ENCODE measurements around the gene BEAN1.
A peak's percentile ranks its signal among the peaks of the same experiment; 100 is the strongest.
"Not testable (repeated sequence)": the region's sequence is repeated elsewhere in the genome, so short reads cannot be mapped to it uniquely, and the experiment has no call there.

BEAN1 gene

DNA sequence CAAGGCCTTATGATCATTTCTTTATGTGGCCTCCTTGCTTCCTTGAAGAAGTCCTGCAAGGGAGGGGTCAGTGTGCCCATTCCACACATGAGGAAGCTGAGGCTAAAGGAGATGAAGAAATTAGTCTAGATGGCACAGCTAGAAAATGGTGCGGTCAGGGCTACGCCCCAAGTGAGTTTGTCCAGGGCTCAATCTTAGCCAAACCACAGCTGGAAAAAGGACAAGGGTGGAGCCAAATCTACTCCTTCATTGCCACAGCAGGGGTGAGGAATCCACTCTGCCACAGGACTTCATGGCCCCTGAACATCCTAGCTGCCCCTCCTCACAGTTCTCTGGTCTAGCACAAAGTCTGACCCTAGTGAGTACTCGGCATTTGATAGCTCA, 16.2 kb downstream of the BEAN1 start:
- no peaks in the 10 kb centered on the region for H3K27me3 ChIP-seq
- no peak for DNase-seq
- no peaks in the 10 kb centered on the region for H3K4me1 ChIP-seq
- TF ChIP-seq, protein P1, sequence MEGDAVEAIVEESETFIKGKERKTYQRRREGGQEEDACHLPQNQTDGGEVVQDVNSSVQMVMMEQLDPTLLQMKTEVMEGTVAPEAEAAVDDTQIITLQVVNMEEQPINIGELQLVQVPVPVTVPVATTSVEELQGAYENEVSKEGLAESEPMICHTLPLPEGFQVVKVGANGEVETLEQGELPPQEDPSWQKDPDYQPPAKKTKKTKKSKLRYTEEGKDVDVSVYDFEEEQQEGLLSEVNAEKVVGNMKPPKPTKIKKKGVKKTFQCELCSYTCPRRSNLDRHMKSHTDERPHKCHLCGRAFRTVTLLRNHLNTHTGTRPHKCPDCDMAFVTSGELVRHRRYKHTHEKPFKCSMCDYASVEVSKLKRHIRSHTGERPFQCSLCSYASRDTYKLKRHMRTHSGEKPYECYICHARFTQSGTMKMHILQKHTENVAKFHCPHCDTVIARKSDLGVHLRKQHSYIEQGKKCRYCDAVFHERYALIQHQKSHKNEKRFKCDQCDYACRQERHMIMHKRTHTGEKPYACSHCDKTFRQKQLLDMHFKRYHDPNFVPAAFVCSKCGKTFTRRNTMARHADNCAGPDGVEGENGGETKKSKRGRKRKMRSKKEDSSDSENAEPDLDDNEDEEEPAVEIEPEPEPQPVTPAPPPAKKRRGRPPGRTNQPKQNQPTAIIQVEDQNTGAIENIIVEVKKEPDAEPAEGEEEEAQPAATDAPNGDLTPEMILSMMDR (IDR thresholded peaks at IDR 0.05; ENCODE audit: low read depth, low read length): no peak
- H3K36me3 ChIP-seq: no peaks in the 10 kb centered on the region
- no peak overlapping the region for H3K4me3 ChIP-seq (ENCODE audit: low read depth, low read length)
- no peaks in the 10 kb centered on the region for H3K9me3 ChIP-seq

DNA sequence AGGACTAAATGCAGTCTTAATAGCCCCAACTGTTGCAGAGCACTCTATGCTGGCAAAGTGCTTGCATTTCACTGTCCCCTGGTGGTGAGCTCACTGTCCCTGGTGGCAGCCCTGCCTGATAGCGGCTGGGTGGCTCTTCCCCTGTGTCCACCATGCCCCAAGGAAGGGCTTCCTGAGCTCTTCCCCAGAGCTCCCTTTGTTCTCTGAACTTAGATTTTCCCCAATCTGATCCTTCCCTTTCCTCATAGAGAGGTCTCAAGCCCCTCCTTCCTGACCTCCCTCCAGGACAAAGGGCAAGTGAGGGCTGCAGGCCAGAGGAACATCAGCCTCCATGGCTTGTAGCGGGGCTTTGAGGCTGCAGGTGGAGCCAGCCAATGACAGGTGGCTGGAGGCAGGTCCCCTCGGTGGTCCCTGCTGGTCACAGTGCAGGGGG, 17.0 kb downstream of the BEAN1 start:
- Histone ChIP-seq H3K9me3 (no peaks in the 10 kb centered on the region), H3K4me3 (ENCODE audit: low read depth, low read length) (no peak overlapping the region), H3K4me1 (no peaks in the 10 kb centered on the region), H3K36me3 (no peaks in the 10 kb centered on the region), H3K27me3 (no peaks in the 10 kb centered on the region)
- no peak for DNase-seq
- TF ChIP-seq, protein P1 (IDR thresholded peaks at IDR 0.05; ENCODE audit: low read depth, low read length): peak; percentile 26; the same call in 1 of the 2 replicates

DNA sequence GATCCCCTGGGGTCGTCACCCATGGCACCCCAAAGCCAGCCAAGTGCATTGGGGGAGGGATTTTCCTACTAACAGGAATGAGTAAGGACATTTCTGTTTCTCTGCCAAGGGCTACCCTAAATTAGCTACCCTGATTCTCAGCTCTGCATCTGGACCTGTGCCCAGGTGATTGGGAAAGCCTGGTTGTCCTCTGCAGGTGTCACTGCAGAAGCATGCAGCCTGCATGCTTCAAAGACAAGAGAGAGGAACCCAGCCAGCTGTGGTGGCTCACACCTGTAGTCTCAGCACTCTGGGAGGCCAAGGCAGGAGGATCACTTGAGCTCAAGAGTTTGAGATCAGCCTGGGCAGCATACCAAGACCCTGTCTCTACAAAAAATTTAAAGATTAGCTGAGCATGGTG, 19.6 kb downstream of the BEAN1 start:
- H3K9me3 ChIP-seq: no peaks in the 10 kb centered on the region
- no peak overlapping the region for H3K4me3 ChIP-seq (ENCODE audit: low read depth, low read length)
- H3K36me3 ChIP-seq: no peaks in the 10 kb centered on the region
- no peak for DNase-seq
- TF ChIP-seq, protein P1 (IDR thresholded peaks at IDR 0.05; ENCODE audit: low read depth, low read length): no peak
- H3K27me3 ChIP-seq: no peaks in the 10 kb centered on the region
- no peaks in the 10 kb centered on the region for H3K4me1 ChIP-seq

DNA sequence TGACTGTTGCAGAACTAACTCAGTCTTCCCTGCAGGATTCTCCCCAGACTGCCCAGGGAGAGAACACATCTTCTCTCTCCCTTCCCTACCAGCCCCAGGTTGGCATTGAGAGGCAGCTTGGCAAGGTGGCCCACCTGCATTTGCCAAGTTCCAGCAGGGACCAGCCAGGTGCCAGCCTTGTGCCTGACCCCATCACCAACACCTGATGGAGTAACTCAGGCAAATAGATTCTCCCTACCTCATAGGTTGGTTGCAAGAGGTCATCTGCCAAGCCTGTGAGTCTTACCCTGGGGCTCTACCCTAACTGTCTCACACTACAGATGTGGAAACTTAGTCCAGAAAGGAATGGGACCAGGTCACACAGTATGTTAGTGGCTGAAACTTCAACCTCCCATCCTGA, 20.4 kb downstream of the BEAN1 start:
- TF ChIP-seq, protein P1 (IDR thresholded peaks at IDR 0.05; ENCODE audit: low read depth, low read length): no peak

DNA sequence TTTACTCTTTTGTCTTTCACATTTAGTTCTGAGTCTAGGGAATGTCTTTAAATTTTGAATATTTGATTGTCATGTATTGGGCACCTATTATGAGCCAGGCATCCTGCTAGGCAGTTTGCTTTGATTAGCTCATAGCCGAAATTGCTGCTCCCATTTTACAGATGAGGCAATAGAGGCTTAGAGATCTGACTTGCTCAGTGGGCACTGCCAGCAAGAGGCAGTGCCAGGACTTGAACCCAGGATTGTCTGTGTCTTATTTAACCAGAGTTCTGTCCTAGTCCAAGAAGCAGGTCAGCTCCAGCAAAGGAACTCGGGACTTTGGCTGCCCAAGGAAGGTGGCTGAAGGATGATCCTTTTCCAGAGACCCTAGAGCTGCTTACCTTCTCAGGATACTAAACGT, 24.5 kb downstream of the BEAN1 start:
- no peak overlapping the region for H3K4me3 ChIP-seq (ENCODE audit: low read depth, low read length)
- no peak for DNase-seq
- H3K9me3 ChIP-seq: no peaks in the 10 kb centered on the region
- TF ChIP-seq, protein P1 (IDR thresholded peaks at IDR 0.05; ENCODE audit: low read depth, low read length): no peak
- H3K4me1 ChIP-seq: no peaks in the 10 kb centered on the region
- no peaks in the 10 kb centered on the region for H3K27me3 ChIP-seq
- H3K36me3 ChIP-seq: no peaks in the 10 kb centered on the region

More for the DNA sequence above, 20.4 kb downstream of the BEAN1 start:
- DNase-seq: no peak
- H3K4me3 ChIP-seq (ENCODE audit: low read depth, low read length): no peak overlapping the region
- H3K27me3 ChIP-seq: no peaks in the 10 kb centered on the region
- no peaks in the 10 kb centered on the region for H3K4me1 ChIP-seq
- no peaks in the 10 kb centered on the region for H3K9me3 ChIP-seq
- H3K36me3 ChIP-seq: no peaks in the 10 kb centered on the region

DNA sequence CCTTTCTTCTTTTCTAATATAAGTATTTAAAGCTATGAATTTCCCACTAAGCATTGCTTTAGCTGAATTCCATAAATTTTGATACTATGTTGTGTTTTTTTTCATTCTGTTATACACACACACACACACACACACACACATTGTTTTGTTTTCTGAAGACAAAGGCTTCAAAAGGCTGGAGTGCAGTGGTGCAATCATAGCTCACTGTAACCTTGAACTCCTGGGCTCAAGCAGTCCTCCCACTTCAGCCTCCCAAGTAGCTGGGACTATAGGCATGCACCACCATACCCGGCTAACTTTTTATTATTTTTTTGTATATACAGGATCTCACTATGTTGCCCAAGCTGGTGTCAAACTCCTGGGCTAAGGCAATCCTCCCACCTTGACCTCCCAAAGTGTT, 26.1 kb downstream of the BEAN1 start:
- not testable (repeated sequence) for H3K4me1 ChIP-seq; H3K27me3 ChIP-seq; H3K36me3 ChIP-seq; H3K4me3 ChIP-seq (ENCODE audit: low read depth, low read length); H3K9me3 ChIP-seq; DNase-seq

DNA sequence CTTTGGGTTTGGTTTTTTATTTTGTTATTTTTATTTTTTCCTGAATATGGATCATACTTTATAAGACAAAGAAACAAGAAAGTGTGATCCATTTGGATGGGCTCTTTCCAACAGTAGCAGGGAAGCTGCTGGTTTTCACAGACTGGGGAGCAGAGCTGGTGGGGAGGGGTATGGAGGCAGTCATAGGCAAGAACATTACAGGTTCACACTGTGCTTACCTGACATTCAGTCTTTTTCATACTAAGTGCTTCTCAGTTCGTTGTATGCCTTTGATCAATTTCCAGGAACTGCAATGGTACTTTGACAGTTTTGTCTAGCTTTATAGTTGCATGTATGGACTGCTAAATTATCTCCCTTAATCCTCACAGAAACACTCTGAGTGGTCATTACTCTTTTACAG, 27.7 kb downstream of the BEAN1 start:
- Histone ChIP-seq H3K4me1 (no peaks in the 10 kb centered on the region), H3K27me3 (no peaks in the 10 kb centered on the region), H3K4me3 (ENCODE audit: low read depth, low read length) (no peak overlapping the region), H3K9me3 (no peaks in the 10 kb centered on the region), H3K36me3 (no peaks in the 10 kb centered on the region)
- DNase-seq: no peak
- TF ChIP-seq, protein P1 (IDR thresholded peaks at IDR 0.05; ENCODE audit: low read depth, low read length): no peak
